Stimulated activated naive CD8-positive, alpha-beta T cell treated with anti-CD3 and anti-CD28 coated beads, Interleukin-15, Interleukin-2, amounts not matched to agents 100 ng/mL and 50 ng/mL, for 24 hours (primary cell): ENCODE data around the gene GPR132.

Source experiments
- H3K27ac Mint-ChIP-seq: one replicate; pipeline ENCODE4 v1.8.0; 2021; ENCODE audit warnings: mild to moderate bottlenecking, mixed read lengths
- H3K27me3 Mint-ChIP-seq: one replicate; pipeline ENCODE4 v1.8.0; 2021; ENCODE audit warnings: mixed read lengths
- H3K36me3 Mint-ChIP-seq: one replicate; pipeline ENCODE4 v1.8.0; 2021; ENCODE audit warnings: low read depth, mixed read lengths
- H3K4me1 Mint-ChIP-seq: one replicate; pipeline ENCODE4 v1.8.0; 2021; ENCODE audit warnings: low read depth, mixed read lengths
- H3K4me3 Mint-ChIP-seq: one replicate; pipeline ENCODE4 v1.8.0; 2021; ENCODE audit warnings: mild to moderate bottlenecking, mixed read lengths
- H3K9me3 Mint-ChIP-seq: one replicate; pipeline ENCODE4 v1.8.0; 2021; ENCODE audit warnings: mixed read lengths

The GPR132 gene

GRCh38 chr14:105063056-105063455 is 2.2 kb downstream of the GPR132 start:
- Mint-ChIP-seq H3K27me3 (no peaks in the 10 kb centered on the region), H3K9me3 (no peaks in the 10 kb centered on the region), H3K4me1 (peaks cover 91% of the 10 kb centered on the region), H3K27ac (peak overlapping the region; percentile 84), H3K36me3 (peaks cover 28% of the 10 kb centered on the region), H3K4me3 (peak overlapping the region; percentile 95)

- Mint-ChIP-seq H3K9me3 (no peaks in the 10 kb centered on the region), H3K27me3 (no peaks in the 10 kb centered on the region), H3K36me3 (peaks cover 30% of the 10 kb centered on the region), H3K27ac (peak overlapping the region; percentile 98), H3K4me3 (peak overlapping the region; percentile 95), H3K4me1 (peaks cover 85% of the 10 kb centered on the region)
Observed at GRCh38 chr14:105062048-105062433, 3.2 kb downstream of the GPR132 start.

DNA sequence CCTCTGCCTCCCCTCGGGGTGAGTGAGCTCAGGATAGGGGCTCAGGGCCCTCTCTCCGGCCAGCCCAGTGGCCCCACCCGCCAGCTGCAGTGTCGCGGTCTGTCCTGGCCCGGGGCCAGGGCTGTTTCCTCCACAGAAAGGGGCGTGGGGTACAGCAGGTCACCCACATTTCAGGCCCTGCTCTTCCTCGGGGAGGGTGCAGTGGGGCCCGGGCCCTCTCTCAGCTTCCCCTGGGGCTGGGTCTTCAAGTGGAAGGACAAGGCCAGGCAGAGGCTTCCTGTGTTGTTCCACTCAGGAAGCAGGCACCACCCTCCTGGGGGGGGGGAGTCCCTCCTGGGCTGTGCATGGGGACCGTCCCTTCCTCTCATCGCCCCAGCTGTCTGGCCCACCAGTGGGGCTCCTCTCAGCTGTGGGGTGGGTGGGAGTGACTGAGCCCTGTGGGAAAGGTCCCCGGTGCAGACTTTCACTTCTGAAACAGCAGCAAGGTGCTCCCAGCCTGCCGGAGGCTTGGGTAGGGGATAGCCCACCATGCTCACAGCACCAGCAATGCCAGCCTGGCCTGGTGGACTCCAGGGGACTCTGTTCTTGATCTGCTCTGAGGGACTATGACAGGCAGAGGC is 3.7 kb downstream of the GPR132 start:
- no peaks in the 10 kb centered on the region for H3K27me3 Mint-ChIP-seq
- peak overlapping the region; percentile 95 for H3K4me3 Mint-ChIP-seq
- H3K36me3 Mint-ChIP-seq, result peaks cover 34% of the 10 kb centered on the region
- peak overlapping the region; percentile 98 for H3K27ac Mint-ChIP-seq
- H3K9me3 Mint-ChIP-seq, result no peaks in the 10 kb centered on the region
- H3K4me1 Mint-ChIP-seq, result peaks cover 81% of the 10 kb centered on the region

- Mint-ChIP-seq H3K4me1 (peaks cover 74% of the 10 kb centered on the region), H3K4me3 (peak overlapping the region; percentile 95), H3K9me3 (no peaks in the 10 kb centered on the region), H3K36me3 (peaks cover 35% of the 10 kb centered on the region), H3K27me3 (no peaks in the 10 kb centered on the region), H3K27ac (peak overlapping the region; percentile 98)
Observed at GRCh38 chr14:105060751-105061427, 4.3 kb downstream of the GPR132 start.

GRCh38 chr14:105059925-105060565 is 5.2 kb downstream of the GPR132 start:
- Mint-ChIP-seq H3K9me3 (no peaks in the 10 kb centered on the region), H3K36me3 (peaks cover 43% of the 10 kb centered on the region), H3K4me3 (peak overlapping the region; percentile 95), H3K27ac (peak overlapping the region; percentile 98), H3K27me3 (no peaks in the 10 kb centered on the region), H3K4me1 (peaks cover 68% of the 10 kb centered on the region)

DNA sequence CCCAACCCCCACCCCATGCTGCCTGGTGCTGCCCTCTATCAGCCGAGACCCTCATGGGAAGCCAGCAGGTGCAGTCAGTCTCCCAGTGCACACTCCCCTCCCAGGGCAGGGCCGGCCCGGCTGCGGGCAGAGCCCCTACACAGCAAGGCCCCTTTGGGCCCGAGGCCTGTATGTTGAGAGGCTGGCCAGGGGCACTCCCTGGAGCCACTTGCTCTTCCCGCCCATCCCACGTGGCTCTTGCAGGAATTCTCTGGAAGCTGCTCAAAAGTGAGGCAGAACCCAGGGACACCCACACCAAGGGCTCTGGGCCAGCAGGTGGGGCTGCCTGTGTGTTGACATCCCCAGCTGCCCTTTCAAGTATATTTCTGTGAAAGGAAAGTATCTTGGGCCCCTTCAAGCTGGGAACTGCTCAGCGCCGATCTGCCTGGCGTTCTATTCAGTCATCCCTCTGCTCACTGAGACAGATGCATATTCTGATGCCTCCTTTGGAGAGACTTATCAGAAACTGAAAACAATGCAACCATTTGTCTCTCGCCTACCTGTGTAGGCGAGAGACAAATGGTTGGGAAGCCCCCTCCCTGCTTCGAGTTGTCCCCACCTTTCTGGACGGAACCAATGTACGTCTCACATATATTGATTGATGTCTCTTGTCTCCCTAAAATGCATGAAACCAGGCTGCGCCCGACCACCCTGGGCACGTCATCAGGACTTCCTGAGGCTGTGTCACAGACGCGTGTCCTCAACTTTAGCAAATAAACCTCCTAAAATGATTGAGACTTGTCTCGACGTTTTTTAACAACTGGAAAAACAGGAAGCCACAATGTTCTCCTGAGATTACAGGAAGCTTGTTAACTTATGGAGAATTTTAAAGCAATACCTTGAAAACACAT is 6.0 kb downstream of the GPR132 start:
- Mint-ChIP-seq H3K9me3 (no peaks in the 10 kb centered on the region), H3K4me1 (peaks cover 61% of the 10 kb centered on the region), H3K4me3 (peak overlapping the region; percentile 95), H3K27ac (peak overlapping the region; percentile 98), H3K36me3 (peaks cover 37% of the 10 kb centered on the region), H3K27me3 (no peaks in the 10 kb centered on the region)

GRCh38 chr14:105058521-105059034 is 6.7 kb downstream of the GPR132 start:
- Mint-ChIP-seq H3K36me3 (peaks cover 40% of the 10 kb centered on the region), H3K4me1 (peaks cover 58% of the 10 kb centered on the region), H3K27ac (peak overlapping the region; percentile 98), H3K27me3 (no peaks in the 10 kb centered on the region), H3K4me3 (no peak overlapping the region), H3K9me3 (no peaks in the 10 kb centered on the region)

- Mint-ChIP-seq H3K4me3 (no peak overlapping the region), H3K36me3 (peaks cover 51% of the 10 kb centered on the region), H3K9me3 (no peaks in the 10 kb centered on the region), H3K27ac (no peak overlapping the region), H3K27me3 (no peaks in the 10 kb centered on the region), H3K4me1 (peaks cover 41% of the 10 kb centered on the region)
Observed at GRCh38 chr14:105056303-105056831, 8.9 kb downstream of the GPR132 start.

DNA sequence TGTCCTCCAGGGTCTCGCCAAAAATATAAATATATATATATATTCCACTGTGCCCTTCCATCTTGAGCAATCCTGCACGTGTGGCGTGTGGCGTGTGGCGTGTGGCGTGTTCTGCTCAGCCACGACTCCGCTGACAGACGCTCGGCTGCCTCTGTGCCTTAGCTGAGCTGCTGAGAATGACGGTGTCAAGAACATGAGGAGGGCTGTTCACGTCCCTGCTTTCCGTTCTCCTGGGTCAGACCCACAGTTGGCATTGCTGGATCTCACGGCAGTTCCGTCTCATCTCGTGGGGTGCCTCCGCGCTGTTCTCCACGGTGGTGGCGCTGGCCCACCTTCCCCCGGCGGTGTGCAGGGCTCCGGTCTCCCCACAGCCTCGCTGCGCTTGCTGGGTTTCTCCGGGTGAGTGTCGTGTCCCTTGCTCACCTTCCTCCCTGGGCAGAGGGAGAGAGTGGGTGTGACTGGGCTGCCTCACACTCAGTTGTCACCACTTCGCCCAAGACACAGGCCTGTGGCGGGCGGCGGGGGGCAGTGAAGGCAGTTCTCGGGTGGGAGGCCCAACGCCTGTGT is 9.4 kb downstream of the GPR132 start:
- Mint-ChIP-seq H3K27me3 (no peaks in the 10 kb centered on the region), H3K4me1 (peaks cover 36% of the 10 kb centered on the region), H3K9me3 (no peaks in the 10 kb centered on the region), H3K36me3 (peaks cover 56% of the 10 kb centered on the region), H3K4me3 (no peak overlapping the region), H3K27ac (no peak overlapping the region)

GRCh38 chr14:105055334-105055733 is 9.9 kb downstream of the GPR132 start:
- Mint-ChIP-seq H3K27me3 (no peaks in the 10 kb centered on the region), H3K36me3 (peaks cover 56% of the 10 kb centered on the region), H3K4me1 (peaks cover 31% of the 10 kb centered on the region), H3K27ac (no peak overlapping the region), H3K9me3 (no peaks in the 10 kb centered on the region), H3K4me3 (no peak overlapping the region)

DNA sequence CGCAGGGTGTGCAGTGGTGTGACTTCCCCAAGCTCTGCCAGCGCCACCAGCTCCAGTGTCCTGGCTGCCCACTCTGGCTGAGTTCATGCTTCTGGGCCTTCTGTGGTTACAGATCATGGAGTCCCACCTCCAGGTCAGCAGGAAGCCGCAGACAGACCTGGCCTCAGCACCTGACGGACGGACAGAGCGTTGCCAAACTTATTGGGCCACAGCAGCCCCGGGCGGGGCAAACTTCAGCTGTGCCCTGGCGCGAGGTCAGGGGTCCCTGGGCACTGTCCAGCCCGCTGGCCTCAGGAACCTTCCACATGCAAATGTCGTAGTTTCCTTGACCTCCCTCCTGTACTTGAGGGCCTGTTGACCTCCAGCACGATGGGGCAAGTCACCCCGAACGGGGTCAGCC is 11.2 kb downstream of the GPR132 start:
- Mint-ChIP-seq H3K27ac (peak overlapping the region; percentile 68), H3K4me1 (peaks cover 18% of the 10 kb centered on the region), H3K27me3 (no peaks in the 10 kb centered on the region), H3K4me3 (no peak overlapping the region), H3K9me3 (no peaks in the 10 kb centered on the region), H3K36me3 (peaks cover 55% of the 10 kb centered on the region)

DNA sequence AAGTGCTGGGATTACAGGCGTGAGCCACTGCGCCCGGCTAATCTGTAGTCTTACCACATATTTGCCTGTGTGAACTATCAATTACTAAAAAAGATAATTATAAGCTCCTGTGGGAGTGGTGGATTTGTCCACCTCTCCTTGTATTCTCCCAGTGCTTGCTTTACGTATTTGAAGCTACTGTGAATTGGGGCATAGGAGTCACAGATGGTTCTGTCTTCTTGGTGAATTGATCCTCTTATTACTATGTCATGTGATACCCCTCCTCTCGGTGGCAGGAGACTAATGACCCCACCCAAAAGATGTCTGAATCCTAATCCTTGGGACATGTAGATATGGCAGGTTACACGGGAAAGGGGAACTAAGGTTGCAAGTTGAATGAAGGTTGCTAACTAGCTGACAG is 11.8 kb downstream of the GPR132 start:
- Mint-ChIP-seq H3K4me3 (no peak overlapping the region), H3K27me3 (no peaks in the 10 kb centered on the region), H3K4me1 (peaks cover 12% of the 10 kb centered on the region), H3K27ac (peak overlapping the region; percentile 68), H3K9me3 (no peaks in the 10 kb centered on the region), H3K36me3 (peaks cover 53% of the 10 kb centered on the region)

DNA sequence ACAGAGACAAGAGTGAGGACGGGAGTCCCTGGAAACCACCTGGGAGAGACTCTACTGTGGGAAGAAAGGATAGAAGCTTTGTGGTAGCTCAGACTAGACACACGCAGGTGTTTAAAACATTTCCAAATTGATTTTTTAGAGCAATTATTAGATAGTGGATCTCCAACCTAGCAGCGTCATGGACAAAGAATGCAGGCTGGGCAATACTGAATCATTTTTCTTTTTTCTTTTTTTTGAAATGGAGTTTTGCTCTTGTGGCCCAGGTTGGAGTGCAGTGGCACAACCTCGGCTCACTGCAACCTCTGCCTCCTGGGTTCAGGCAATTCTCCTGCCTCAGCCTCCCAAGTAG is 13.1 kb downstream of the GPR132 start:
- Mint-ChIP-seq H3K4me3 (no peak overlapping the region), H3K36me3 (peaks cover 48% of the 10 kb centered on the region), H3K27ac (no peak overlapping the region), H3K4me1 (peaks cover 7% of the 10 kb centered on the region), H3K9me3 (no peaks in the 10 kb centered on the region), H3K27me3 (no peaks in the 10 kb centered on the region)
